ENCODE data around the gene NME4. TPM values are rescaled to one million over a fixed set of nuclear protein-coding genes. Genes with fewer than 3 reads are reported as not detected.

NME4 gene
- total and polyA plus RNA-seq, 11 donors, result 37.5 to 103 (median 73.8) TPM

DNA sequence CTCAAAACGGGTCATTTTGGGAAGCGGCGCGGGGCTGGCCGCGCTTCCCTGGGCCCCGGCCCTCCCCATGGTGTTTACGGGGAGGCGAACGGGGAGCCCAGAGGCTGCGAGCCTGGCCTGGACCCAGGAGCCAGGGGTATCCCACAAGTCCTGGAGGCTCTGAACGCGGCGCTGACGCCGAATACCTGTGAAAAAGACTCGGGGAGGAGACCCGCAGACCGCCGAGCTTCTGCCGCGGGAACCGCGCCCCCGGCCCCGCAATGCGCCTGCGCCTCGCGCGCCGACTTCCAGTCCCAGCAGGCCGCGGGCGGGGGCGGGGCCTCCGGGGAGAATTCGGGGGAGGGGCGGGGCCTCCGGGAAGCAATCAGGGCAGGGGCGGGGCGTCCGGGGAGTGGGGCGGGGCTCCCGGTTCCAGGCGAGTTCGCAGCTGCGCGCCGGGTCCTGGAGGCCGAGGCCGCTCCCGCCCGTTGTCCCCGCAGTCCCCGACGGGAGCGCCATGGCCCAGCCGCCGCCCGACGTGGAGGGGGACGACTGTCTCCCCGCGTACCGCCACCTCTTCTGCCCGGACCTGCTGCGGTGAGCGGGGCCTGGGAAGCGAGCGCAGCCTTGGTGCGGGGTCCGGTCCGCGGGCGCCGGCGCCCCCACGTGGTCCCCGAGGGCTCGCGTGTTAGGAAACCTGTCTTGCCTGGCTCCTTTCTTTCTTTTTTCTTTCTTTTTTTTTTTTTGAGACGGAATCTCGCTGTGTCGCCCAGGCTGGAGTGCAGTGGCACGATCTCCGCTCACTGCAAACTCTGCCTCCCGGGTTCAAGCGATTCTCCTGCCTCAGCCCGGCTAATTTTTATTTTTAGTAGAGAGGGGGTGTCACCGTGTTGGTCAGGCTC lies 4.7 kb downstream of the NME4 start, which contains the start of gene DECR2:
TSS of gene DECR2 (plus strand) at position 418 of the 881 bp plus-strand sequence. CDS start at position 497, 79 bp downstream.
- TF ChIP-seq POLR2A (IDR thresholded peaks at IDR 0.05), result peak in 1 of 2 donors; percentile 85
- TF ChIP-seq CTCF (IDR thresholded peaks at IDR 0.05), result peak; percentile 24 to 83 (median 60)
- Histone ChIP-seq H3K4me3 (peak within 1 kb of the TSS; percentile 56 to 98 (median 89)), H3K36me3 (peaks cover 0 to 5% (median 0%) of the 10 kb centered on the region in 9 donors), H3K4me1 (peaks cover 0 to 33% (median 12%) of the 10 kb centered on the region in 12 donors), H3K27ac (peak within 1 kb of the TSS; percentile 82 to 95 (median 92)), H3K9me3 (no peaks in the 10 kb centered on the region), H3K27me3 (no peaks in the 10 kb centered on the region)
- peak; percentile 96 to 98 (median 97) for DNase-seq
- 0 to 2% (median 1%) methylated on average over 36 to 91 of the region's 91 CpGs for WGBS, 4 donors
- intact Hi-C loops (cut with DNase I), result loop anchor here in 2 of 10 donors (1.0 to 2.0 kb wide), 2 partner anchors 23 to 24 kb away; partner anchors contain the start of gene RAB11FIP3 (in 2 of the 2)
- ATAC-seq, result peak; percentile 68 to 93 (median 89)

- H3K4me3 ChIP-seq, result no peak overlapping the region
- no peak for TF ChIP-seq POLR2A (IDR thresholded peaks at IDR 0.05)
- no peak for TF ChIP-seq CTCF (IDR thresholded peaks at IDR 0.05)
- no peak for DNase-seq
- no peaks in the 10 kb centered on the region for H3K27me3 ChIP-seq
- H3K4me1 ChIP-seq, result peaks cover 0 to 22% (median 8%) of the 10 kb centered on the region in 12 donors
- intact Hi-C loops (cut with DNase I), result no loop called here
- H3K27ac ChIP-seq, result no peak overlapping the region
- peaks cover 0 to 5% (median 0%) of the 10 kb centered on the region in 9 donors for H3K36me3 ChIP-seq
- WGBS, 4 donors, result 87 to 94% (median 91%) methylated on average over 10 to 12 of the region's 12 CpGs
- no peaks in the 10 kb centered on the region for H3K9me3 ChIP-seq
- ATAC-seq, result no peak
These were observed 8.0 kb downstream of the NME4 start for GRCh38 chr16:404971-405486.

DNA sequence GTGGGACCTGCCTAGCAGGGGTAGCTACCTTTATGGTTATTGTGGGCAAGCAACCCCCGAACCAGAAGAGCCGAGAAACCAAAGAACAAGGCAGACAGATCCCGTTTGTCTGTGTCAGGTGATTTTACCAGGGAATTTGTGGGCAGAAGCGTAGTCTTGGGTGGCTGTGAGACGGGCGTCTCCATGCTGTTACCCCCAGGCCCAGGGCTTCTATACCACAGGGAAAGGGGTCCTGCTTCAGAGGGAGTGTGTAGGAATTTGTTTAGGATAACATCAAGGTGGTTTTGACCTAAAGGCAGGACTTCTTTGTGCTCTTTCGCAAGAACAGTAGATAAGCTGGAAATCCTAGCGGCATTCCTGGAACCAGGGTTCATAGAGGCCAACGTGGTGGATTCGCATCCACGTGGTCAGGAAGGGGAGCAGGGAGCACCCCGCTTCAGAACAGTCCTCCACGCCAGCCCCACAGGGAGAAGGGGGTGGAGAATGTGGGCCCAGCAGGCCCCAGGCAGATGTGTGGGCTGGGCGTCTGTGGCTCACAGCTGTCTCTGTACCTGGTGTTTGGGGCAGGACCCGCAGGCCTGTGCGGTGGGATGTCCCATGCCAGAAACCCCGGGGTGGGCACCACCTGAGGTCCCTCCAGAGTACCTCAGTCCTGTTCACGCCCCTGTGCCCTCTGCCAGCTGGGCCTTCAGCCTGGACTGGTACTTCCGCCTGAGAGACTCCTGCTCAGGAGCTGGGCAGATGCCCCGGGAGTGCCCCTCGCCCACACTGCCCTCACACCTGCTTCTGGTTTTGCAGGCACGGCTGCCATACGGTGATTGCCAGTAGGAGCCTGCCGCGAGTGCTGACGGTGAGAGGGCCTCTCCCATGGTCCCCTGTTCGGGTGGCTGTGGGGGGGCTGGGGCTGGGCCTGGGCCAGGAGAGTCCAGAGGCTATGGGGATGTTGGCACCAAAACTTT lies 8.8 kb downstream of the NME4 start:
- H3K9me3 ChIP-seq, result no peaks in the 10 kb centered on the region
- ATAC-seq (no peak), DNase-seq (no peak)
- peaks cover 0 to 14% (median 4%) of the 10 kb centered on the region in 12 donors for H3K4me1 ChIP-seq
- H3K36me3 ChIP-seq, result peaks cover 0 to 7% (median 0%) of the 10 kb centered on the region in 9 donors
- no peak for TF ChIP-seq CTCF (IDR thresholded peaks at IDR 0.05)
- TF ChIP-seq POLR2A (IDR thresholded peaks at IDR 0.05), result no peak
- no peak overlapping the region for H3K27ac ChIP-seq
- H3K4me3 ChIP-seq, result no peak overlapping the region
- intact Hi-C loops (cut with DNase I), result no loop called here
- WGBS, 4 donors, result 89 to 92% (median 92%) methylated on average over 22 to 27 of the region's 27 CpGs
- H3K27me3 ChIP-seq, result no peaks in the 10 kb centered on the region
